VCaP (cell line): ENCODE results near the gene PTPRT.
A peak's percentile ranks its signal among the peaks of the same experiment; 100 is the strongest.

Source experiments
- H3K27ac ChIP-seq: fragments of 450-650 bp; 2 replicates; pipeline ENCODE4 v1.5.1; 2017
- TF ChIP-seq, protein P1 (sequence below): fragments of 450-650 bp; conservative IDR thresholded peaks from 2 replicates; pipeline ENCODE4 v1.5.1; 2017; ENCODE audit warnings: mild to moderate bottlenecking, moderate library complexity

The PTPRT gene

DNA sequence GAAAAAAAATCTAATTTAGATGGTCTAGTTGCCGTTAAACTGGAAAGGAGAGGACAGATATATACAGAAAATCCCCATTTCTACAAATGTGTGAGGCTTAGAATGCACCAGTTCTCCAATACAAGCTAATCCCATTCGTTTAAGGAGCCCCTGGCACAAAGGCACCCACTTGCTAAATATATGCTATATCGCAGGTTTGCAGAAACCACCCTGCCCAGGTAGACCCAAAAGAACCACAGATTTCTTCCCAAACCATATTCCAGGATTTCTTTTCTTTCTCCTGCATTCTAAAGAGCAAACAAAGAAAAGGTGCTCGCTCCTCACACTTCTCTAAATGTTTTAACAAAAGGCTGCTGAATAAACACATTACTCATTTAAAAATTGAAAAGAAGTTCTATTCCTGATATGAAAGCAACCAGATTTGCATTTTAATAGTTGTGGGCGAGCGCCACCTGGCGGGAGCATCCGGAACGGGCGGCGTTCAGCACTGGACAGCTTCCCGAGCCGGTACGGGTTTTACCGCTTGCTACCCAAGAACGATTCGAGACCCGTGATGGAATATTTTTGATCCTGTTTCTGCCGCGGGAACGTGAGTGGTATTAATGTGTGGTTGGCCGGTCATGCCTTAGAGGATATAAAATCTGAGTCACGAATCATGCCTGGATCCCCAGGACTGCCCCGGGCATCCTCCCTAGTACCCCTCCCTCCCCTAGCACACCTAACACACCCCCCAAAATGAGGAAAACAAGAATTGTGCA lies 2.1 kb downstream of the PTPRT start:
- H3K27ac ChIP-seq = no peak overlapping the region
- TF ChIP-seq, protein P1, sequence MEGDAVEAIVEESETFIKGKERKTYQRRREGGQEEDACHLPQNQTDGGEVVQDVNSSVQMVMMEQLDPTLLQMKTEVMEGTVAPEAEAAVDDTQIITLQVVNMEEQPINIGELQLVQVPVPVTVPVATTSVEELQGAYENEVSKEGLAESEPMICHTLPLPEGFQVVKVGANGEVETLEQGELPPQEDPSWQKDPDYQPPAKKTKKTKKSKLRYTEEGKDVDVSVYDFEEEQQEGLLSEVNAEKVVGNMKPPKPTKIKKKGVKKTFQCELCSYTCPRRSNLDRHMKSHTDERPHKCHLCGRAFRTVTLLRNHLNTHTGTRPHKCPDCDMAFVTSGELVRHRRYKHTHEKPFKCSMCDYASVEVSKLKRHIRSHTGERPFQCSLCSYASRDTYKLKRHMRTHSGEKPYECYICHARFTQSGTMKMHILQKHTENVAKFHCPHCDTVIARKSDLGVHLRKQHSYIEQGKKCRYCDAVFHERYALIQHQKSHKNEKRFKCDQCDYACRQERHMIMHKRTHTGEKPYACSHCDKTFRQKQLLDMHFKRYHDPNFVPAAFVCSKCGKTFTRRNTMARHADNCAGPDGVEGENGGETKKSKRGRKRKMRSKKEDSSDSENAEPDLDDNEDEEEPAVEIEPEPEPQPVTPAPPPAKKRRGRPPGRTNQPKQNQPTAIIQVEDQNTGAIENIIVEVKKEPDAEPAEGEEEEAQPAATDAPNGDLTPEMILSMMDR = peak; percentile 94

DNA sequence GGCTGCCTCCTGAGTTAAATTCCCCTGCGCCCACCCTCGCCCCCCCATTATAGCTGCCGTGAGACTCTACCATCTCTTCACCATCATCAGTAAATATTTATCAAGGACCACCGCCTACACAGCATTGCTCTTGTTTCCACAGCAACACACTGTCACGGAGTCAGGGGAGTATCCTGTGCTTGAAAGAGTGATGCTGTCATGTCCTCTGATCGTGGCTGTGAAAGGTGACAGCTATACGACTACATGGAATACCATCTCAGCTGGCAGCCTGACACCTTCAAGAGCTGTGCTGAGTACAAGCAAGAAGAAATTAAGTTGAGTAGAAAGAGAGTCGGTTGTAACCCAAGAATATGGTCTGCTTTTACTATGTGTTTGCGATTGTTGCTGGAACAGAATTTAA lies 3.4 kb downstream of the PTPRT start:
- TF ChIP-seq, protein P1 = no peak
- no peak overlapping the region for H3K27ac ChIP-seq

GRCh38 chr20:43185901-43186300 lies 3.8 kb downstream of the PTPRT start:
- TF ChIP-seq, protein P1 = no peak
- no peak overlapping the region for H3K27ac ChIP-seq

- H3K27ac ChIP-seq = no peak overlapping the region
- TF ChIP-seq, protein P1 = no peak
Observed at GRCh38 chr20:43183536-43184070, 6.1 kb downstream of the PTPRT start.

DNA sequence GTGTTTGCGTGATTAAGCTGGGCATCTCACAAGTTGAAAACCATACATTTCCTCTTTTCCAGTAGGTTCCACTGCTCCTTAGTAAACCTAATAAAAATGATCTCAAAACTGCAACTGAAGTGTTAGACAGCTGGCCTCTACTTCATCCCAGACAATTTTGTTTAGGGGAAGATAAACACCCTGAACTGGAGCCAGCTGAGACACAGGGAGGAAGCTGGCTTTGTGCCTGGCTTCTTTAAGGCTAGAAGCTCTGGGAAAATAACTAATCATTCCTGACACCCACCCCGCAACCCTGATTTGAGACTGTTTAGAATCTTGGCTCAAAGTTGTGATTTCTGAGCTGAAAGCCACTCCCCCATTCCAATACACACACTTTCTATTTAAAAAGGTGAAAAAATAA lies 11.6 kb downstream of the PTPRT start:
- TF ChIP-seq, protein P1 = no peak
- no peak overlapping the region for H3K27ac ChIP-seq

DNA sequence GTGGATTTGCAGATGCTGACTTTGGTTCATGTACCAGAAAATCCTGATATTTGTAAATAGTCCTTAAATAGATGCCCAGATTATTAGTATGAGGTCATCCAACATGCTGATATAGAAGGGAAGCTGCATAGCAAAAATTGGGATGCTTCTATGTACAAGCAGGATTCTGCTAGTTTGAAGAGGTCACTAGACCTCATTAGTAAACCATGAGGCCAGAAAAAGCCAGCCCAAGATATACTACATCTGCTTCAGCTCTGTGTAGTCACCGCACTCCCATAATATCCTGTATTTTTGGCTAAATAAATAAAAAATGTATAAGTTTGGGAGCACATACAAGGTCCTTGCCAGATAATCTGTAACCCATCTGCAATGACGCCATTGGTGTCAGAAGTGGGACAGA lies 13.0 kb downstream of the PTPRT start:
- no peak overlapping the region for H3K27ac ChIP-seq
- TF ChIP-seq, protein P1 = no peak

DNA sequence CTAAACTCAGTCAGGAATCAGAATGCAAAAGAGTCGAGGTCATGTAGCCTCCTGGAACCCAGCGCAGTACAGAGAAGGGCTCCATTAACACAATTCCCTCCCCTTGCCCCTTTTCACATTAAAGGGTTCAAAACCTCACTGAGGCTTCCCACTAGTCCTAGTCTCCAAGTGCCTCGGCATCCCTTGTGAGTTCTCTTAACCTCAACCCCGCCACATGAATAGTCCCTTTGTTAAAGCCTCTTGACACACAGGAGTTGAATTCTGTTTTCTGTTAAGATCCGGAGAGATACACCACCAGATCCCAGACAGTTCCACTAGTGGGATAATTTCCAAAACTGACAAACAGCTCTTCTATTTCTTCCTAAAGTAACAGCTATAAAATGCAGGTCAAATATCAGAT lies 17.8 kb downstream of the PTPRT start:
- no peak overlapping the region for H3K27ac ChIP-seq
- TF ChIP-seq, protein P1 = no peak
